Breast epithelium (tissue), 4 donors: ENCODE data around the gene LRRC38. TPM values are rescaled to one million over a fixed set of nuclear protein-coding genes. Genes with fewer than 3 reads are reported as not detected.

Source experiments
- DNase-seq, 2 donors: peaks; one replicate each; pipeline ENCODE4 v3.0.0-alpha.2; 2019; ENCODE audit warnings: low spot score in 2 of 2
- H3K27ac ChIP-seq, 2 donors: fragments of 200-600 bp; sonication (generic) in 1 of 2; one replicate each; pipeline ENCODE4 v1.5.1; 2016 to 2019; ENCODE audit warnings: mild to moderate bottlenecking in 1 of 2
- H3K27me3 ChIP-seq, 2 donors: fragments of 200-600 bp; sonication (generic) in 1 of 2; one replicate each; pipeline versions ENCODE4 v1.5.1 to v1.6.0; 2017 to 2019; ENCODE audit warnings: control low read depth in 1 of 2, mild to moderate bottlenecking in 1 of 2
- H3K36me3 ChIP-seq: fragments of 200-600 bp; one replicate; pipeline ENCODE4 v1.5.1; 2019
- H3K4me1 ChIP-seq, 2 donors: fragments of 200-600 bp; sonication (generic); one replicate each; pipeline ENCODE4 v1.5.1; 2016 to 2019; ENCODE audit warnings: control low read depth in 1 of 2
- H3K4me3 ChIP-seq, 3 donors: fragments of 200-600 bp; sonication (generic); 1 replicate in 2 of 3; 2 replicates in 1 of 3; pipeline ENCODE4 v1.5.1; 2016 to 2019; ENCODE audit warnings: mild to moderate bottlenecking in 3 of 3, moderate library complexity in 2 of 3
- H3K9me3 ChIP-seq, 2 donors: fragments of 200-600 bp; sonication (generic) in 1 of 2; one replicate each; pipeline ENCODE4 v1.5.1; 2016 to 2019; ENCODE audit warnings: control low read depth in 1 of 2
- POLR2A ChIP-seq: fragments of 450-650 bp; IDR thresholded peaks from one replicate; pipeline ENCODE4 v1.6.1; 2016; ENCODE audit warnings: antibody characterized with exemption, mild to moderate bottlenecking, moderate library complexity
- POLR2AphosphoS5 ChIP-seq, 3 donors: sonication (generic); formaldehyde crosslinking; IDR thresholded peaks; one replicate each; pipeline ENCODE4 v1.6.1; 2017; ENCODE audit warnings: antibody characterized with exemption in 3 of 3
- intact Hi-C: fragments of 100-400 bp; cut with DNase I; formaldehyde crosslinking; loops from one replicate; pipeline ENCODE4 v1.15.1; 2023; ENCODE audit warnings: low total_unique reads
- total RNA-seq, 3 donors: library from RNA; depleted of rRNA; stranded (reverse); fragments of >200 nt; gene quantifications; one replicate each; pipeline ENCODE4 v1.1.0, GENCODE V29; 2016
- TF ChIP-seq, protein P1 (sequence below), 3 donors: fragments of 450-650 bp; IDR thresholded peaks; one replicate each; pipeline ENCODE4 v1.5.1; 2016 to 2017; ENCODE audit warnings: antibody characterized with exemption in 3 of 3, mild to moderate bottlenecking in 3 of 3, moderate library complexity in 3 of 3

LRRC38 gene
- total RNA-seq, 3 donors from 2014 or later, result 0.15 TPM; not detected in 2

DNA sequence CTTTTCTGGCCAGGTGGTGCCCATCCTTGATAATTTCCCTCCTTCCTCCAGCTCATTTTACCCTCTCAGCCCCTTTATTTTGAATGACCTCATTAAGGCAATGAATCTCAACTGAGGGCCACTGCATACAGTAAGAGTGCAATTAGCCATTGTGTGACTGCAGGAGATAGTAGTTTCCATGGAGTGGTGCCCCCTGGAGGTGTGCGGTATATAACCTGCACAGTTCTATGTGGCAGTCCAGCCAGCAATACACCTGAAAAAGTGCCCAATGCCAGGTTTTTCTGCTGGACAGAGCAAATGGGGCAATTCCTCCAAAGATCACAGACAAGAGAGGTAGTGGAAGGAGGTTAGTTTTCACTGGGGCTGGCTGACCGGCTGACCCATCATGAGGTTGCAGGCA lies 25.9 kb upstream of the LRRC38 start:
- Histone ChIP-seq H3K27ac (no peak overlapping the region), H3K27me3 (no peaks in the 10 kb centered on the region), H3K36me3 (no peaks in the 10 kb centered on the region), H3K9me3 (no peaks in the 10 kb centered on the region), H3K4me1 (no peaks in the 10 kb centered on the region), H3K4me3 (no peak overlapping the region)
- DNase-seq, result no peak
- intact Hi-C loops, result no loop called here
- TF ChIP-seq POLR2AphosphoS5 (IDR thresholded peaks at IDR 0.05) (no peak), POLR2A (no peak)
- TF ChIP-seq, protein P1, sequence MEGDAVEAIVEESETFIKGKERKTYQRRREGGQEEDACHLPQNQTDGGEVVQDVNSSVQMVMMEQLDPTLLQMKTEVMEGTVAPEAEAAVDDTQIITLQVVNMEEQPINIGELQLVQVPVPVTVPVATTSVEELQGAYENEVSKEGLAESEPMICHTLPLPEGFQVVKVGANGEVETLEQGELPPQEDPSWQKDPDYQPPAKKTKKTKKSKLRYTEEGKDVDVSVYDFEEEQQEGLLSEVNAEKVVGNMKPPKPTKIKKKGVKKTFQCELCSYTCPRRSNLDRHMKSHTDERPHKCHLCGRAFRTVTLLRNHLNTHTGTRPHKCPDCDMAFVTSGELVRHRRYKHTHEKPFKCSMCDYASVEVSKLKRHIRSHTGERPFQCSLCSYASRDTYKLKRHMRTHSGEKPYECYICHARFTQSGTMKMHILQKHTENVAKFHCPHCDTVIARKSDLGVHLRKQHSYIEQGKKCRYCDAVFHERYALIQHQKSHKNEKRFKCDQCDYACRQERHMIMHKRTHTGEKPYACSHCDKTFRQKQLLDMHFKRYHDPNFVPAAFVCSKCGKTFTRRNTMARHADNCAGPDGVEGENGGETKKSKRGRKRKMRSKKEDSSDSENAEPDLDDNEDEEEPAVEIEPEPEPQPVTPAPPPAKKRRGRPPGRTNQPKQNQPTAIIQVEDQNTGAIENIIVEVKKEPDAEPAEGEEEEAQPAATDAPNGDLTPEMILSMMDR (IDR thresholded peaks at IDR 0.05), result no peak

DNA sequence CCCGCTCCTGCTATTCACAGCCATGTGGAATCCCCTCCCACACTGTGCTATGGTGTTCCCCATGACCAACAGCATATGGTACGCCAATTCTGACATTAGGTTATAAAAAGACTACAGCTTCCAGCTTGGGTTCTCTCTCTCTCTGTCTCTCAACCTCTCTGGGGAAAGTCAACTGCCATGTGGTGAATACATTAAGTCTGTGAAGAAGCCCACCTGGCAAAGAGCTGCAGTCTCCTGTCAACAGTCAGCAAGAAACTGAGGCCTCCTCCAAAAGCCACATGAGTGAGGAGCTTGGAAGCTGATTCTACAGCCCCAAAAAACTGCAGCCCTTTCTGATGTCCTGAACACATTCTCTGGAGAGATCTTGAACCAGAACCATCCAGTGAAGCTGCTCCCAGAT lies 25.0 kb upstream of the LRRC38 start:
- Histone ChIP-seq H3K27ac (no peak overlapping the region), H3K4me1 (no peaks in the 10 kb centered on the region), H3K9me3 (no peaks in the 10 kb centered on the region), H3K4me3 (no peak overlapping the region), H3K27me3 (no peaks in the 10 kb centered on the region), H3K36me3 (no peaks in the 10 kb centered on the region)
- intact Hi-C loops, result no loop called here
- TF ChIP-seq POLR2A (no peak), POLR2AphosphoS5 (IDR thresholded peaks at IDR 0.05) (no peak)
- TF ChIP-seq, protein P1 (IDR thresholded peaks at IDR 0.05), result no peak
- DNase-seq, result no peak

DNA sequence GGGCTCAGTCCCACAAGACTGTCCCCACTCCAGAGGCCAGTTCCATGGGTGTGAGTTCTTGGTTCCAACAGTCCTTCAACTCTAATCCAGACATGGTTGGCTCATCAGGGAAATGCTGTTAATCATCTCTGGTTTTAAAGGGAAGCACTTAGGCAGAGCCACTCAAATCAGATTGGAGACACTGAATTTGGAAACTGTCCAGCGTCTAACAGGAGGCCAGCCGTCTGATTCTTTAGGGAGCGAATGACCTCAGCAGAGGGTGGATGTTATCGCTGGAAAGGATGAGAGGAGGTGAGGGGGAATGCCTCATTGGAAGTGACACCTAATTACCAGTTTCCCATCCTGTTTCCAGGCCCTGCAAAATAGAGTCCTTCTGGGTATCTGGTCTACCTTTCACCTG lies 22.8 kb upstream of the LRRC38 start:
- no peak for TF ChIP-seq POLR2AphosphoS5 (IDR thresholded peaks at IDR 0.05)
- TF ChIP-seq POLR2A, result no peak
- TF ChIP-seq, protein P1 (IDR thresholded peaks at IDR 0.05), result no peak
- no peak overlapping the region for H3K27ac ChIP-seq
- H3K36me3 ChIP-seq, result no peaks in the 10 kb centered on the region
- no peaks in the 10 kb centered on the region for H3K4me1 ChIP-seq
- no peak overlapping the region for H3K4me3 ChIP-seq
- no peak for DNase-seq
- no peaks in the 10 kb centered on the region for H3K27me3 ChIP-seq
- no peaks in the 10 kb centered on the region for H3K9me3 ChIP-seq
- intact Hi-C loops, result no loop called here

DNA sequence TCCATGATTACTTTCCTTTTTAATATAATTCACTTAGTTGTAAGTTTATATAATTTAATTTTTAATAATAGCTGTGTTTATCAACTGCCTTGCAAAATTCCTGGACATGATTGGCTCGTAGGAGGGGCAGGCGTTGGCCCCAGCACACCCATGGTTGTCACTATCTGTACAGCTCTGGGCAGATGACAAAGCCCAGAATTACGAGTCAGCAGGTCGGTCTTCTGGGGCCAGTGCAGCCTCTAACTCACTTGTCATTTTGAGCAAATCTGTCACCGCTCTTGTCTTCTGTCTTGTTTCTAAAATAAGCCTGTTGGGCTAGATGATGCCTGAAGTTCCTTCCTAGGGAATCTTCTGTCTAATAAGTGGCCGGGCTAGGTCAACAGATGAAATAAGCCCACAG lies 21.4 kb upstream of the LRRC38 start:
- no peak overlapping the region for H3K4me3 ChIP-seq
- H3K27me3 ChIP-seq, result no peaks in the 10 kb centered on the region
- no peak for TF ChIP-seq POLR2AphosphoS5 (IDR thresholded peaks at IDR 0.05)
- TF ChIP-seq, protein P1 (IDR thresholded peaks at IDR 0.05), result no peak
- no peak overlapping the region for H3K27ac ChIP-seq
- DNase-seq, result no peak
- H3K36me3 ChIP-seq, result no peaks in the 10 kb centered on the region
- intact Hi-C loops, result no loop called here
- no peaks in the 10 kb centered on the region for H3K4me1 ChIP-seq
- no peaks in the 10 kb centered on the region for H3K9me3 ChIP-seq

- Histone ChIP-seq H3K27ac (no peak overlapping the region), H3K27me3 (no peaks in the 10 kb centered on the region), H3K4me3 (no peak overlapping the region), H3K36me3 (no peaks in the 10 kb centered on the region), H3K9me3 (peaks cover 0 to 3% of the 10 kb centered on the region in 2 donors), H3K4me1 (no peaks in the 10 kb centered on the region)
- TF ChIP-seq POLR2A, result no peak
- TF ChIP-seq, protein P1 (IDR thresholded peaks at IDR 0.05), result no peak
- TF ChIP-seq POLR2AphosphoS5 (IDR thresholded peaks at IDR 0.05), result no peak
- no peak for DNase-seq
- intact Hi-C loops, result no loop called here
These were observed 14.5 kb upstream of the LRRC38 start for GRCh38 chr1:13528320-13528719.
